ENCODE data around the gene CCNL2.

- TF ChIP-seq, protein P1, sequence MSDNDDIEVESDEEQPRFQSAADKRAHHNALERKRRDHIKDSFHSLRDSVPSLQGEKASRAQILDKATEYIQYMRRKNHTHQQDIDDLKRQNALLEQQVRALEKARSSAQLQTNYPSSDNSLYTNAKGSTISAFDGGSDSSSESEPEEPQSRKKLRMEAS (IDR thresholded peaks at IDR 0.05) = no peak
- TF ChIP-seq, protein P2, sequence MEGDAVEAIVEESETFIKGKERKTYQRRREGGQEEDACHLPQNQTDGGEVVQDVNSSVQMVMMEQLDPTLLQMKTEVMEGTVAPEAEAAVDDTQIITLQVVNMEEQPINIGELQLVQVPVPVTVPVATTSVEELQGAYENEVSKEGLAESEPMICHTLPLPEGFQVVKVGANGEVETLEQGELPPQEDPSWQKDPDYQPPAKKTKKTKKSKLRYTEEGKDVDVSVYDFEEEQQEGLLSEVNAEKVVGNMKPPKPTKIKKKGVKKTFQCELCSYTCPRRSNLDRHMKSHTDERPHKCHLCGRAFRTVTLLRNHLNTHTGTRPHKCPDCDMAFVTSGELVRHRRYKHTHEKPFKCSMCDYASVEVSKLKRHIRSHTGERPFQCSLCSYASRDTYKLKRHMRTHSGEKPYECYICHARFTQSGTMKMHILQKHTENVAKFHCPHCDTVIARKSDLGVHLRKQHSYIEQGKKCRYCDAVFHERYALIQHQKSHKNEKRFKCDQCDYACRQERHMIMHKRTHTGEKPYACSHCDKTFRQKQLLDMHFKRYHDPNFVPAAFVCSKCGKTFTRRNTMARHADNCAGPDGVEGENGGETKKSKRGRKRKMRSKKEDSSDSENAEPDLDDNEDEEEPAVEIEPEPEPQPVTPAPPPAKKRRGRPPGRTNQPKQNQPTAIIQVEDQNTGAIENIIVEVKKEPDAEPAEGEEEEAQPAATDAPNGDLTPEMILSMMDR (CRISPR knock-in tag; IDR thresholded peaks at IDR 0.05) = no peak
Observed at GRCh38 chr1:1361233-1361981, 37.7 kb downstream of the CCNL2 start.
